Stimulated activated CD8-positive, alpha-beta memory T cell treated with anti-CD3 and anti-CD28 coated beads, Interleukin-4, amount 100 ng/mL, for 48 hours (primary cell): ENCODE data around the gene BHMT2.

Experiments used
- DNase-seq: peaks from one replicate; pipeline ENCODE4 v3.0.0-alpha.2; 2020

BHMT2 gene

DNA sequence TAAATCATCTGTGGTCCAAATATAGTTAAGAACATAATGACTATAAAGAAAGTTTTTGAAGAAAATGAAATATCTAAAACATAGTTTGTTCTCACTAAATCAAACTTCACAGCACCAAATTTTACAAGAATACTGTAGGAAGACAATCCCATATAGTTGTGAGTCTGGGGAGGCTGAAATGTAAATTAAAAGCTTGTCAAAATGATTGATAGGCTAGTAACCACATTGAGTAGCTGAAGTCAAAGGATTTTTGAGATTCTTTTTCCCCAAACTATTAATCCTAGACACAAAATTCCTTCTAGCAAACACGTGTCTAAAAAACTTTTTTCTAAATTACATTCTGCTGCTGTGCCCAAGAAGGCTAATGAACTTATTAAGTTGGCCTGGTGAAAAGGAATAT is 55.0 kb downstream of the BHMT2 start:
- DNase-seq, result no peak

DNA sequence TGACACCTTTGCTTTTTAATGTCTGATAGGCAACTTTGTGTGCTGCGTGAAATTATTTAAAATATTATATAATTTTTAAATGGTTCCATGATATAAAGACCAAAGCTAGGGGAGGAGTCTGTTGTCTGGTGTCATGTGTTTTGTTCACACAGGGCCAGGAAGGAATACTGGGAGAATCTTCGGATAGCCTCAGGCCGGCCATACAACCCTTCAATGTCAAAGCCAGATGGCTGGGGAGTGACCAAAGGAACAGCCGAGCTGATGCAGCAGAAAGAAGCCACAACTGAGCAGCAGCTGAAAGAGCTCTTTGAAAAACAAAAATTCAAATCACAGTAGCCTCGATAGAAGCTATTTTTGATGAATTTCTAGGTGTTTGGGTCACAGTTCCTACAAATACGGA is 61.2 kb downstream of the BHMT2 start:
- DNase-seq, result no peak

DNA sequence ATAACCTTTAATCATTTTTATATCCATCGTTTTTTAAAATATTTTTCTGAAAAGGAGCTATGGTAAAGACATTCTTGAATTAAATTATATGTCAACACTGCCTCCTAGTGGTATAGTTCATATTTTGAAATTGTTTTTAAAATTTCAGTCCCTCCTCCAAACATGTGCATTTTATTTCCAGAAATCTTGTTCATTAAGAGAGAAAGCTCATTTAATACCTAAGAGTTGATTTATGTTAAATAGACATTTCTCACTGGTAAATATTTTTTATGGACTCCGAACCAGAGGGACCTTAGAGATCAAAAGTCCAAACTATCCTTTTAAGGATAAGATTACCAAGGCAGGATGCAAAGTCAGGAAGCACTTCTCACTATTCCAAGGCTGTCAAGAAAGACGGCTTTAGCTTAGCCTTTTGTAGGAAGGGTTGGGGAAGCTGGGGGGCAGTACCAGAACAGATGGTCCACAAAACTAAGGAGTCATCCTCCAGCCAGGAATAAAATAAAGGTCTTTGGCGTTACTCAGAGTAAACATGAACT is 63.6 kb downstream of the BHMT2 start:
- no peak for DNase-seq

DNA sequence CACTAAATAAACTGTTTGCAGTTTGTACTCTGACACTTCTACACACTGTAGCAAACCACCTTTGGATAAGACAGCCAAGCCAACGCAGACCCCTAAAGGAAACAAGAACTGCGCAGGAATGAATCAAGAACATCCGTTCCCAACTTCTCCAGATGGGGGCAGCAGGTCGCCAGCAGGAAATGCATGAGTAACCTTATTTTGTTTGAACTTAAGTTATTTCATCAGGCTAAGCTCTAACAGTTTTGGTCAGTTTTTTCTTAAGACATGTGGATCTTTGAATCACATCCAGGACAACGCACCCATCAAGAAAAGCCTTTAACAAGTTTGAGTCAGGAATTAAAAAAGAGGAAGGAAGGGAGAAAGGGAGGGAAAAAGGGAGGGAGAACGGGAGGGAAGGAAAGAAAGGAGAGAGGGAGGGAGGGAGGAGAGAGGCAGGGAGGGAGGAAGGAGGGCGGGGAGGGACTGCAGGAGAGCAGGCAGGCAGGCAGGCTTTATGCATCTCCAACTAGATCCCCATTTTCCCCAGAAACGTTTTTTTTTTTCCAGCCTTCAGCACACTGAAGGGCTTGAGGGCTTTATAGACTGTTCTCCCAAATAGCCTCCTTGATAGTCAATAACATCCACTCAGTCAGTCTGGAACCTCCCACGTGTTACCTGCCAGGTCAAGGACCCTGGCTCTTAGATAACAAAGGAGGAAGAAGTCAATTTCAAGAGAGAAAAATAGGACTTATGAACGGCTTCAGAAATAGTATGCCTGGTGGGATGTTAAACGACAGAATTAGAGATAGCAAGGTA is 64.3 kb downstream of the BHMT2 start:
- peak; percentile 82 for DNase-seq

DNA sequence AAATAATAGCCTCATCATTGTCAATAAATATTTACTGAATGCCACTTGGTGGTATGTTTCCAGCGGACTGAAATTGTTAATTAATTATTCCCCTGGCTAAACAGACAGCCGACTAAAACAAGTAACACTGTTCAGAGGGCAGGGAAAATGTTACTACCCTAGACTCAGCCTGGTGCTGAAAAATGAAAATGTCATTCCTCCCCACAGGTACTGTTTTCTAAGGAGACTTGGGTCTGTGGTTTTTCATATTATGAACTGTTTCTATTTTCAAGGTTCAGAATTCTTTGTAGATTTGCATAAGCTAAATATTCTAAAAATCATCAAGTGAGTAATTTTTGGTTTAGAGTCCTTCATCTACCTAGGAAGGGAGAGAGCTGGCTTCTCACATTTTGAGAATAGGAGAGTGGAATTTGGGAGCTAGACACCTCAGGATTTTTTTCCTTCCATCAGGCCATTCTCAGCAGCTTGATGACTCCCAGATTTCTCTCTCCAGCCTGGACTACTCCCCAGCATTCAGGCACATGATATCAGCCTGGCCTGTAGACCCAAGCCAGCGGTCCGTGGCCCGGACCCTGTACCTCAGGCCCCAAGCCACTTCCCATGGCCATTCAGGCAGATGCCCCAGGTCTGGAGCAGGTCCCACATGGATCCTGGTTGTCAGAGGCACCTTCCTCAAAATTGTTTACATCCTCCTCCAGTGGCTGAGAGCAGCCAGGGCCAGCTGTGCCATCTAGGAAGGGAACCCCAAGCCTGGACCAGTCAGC is 66.4 kb downstream of the BHMT2 start:
- DNase-seq, result no peak

DNA sequence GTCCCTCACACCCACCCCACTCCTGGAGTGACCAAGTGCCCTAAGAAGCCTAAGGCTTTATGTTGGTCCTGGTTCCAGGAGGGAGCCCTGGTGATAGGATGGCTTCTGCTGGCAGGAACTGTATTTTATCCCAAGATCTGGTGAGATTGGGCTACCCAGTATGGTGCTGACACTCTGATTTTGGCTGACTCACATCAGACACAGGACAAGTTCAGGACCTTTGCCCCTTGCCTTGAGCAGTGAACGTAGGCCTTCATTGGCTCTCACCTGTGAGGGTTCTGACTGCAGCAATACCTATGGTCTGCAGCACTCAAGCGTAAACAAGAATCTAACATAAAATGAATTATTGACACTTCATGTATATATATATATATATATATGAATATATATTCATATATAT is 67.1 kb downstream of the BHMT2 start:
- no peak for DNase-seq
